Renal cortex interstitium (tissue), 11 donors: ENCODE data around the gene CRTC3. TPM values are rescaled to one million over a fixed set of nuclear protein-coding genes. Genes with fewer than 3 reads are reported as not detected.
A peak's percentile ranks its signal among the peaks of the same experiment; 100 is the strongest.

Experiments used
- DNase-seq, 11 donors: peaks; one replicate each; pipeline ENCODE4 v3.0.0-alpha.2; 2013; ENCODE audit warnings: low read depth in 9 of 11, low spot score in 4 of 11; ENCODE audit errors: extremely low read depth in 1 of 11
- polyA plus RNA-seq, 3 donors: library from polyadenylated mRNA; unstranded; fragments of 120-200 nt; gene quantifications; one replicate each; pipeline ENCODE4 v1.2.1, GENCODE V29; 2013; ENCODE audit not compliant: insufficient read length in 3 of 3

The CRTC3 gene
- polyA plus RNA-seq, 3 donors: 29.1 to 35.4 (median 32.5) TPM

DNA sequence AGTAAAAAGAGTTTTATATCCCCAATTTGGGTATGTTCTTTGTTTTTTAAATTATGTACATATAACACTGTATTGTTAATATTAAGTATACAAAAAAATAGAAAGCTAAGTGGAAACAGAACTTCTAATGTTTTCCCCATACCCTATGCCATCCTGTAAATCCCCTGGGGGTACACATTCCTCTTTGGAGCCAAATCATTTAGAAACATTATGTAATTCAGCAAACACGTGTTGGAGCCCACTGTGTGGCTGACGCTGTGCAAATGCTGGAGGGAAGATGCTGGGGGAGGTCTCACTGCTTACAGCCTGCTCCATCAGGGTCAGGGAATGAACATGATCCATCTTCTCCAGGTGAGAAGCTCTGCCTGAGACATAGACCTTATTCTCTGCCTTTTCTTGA, 52.8 kb downstream of the CRTC3 start:
- DNase-seq: no peak

DNA sequence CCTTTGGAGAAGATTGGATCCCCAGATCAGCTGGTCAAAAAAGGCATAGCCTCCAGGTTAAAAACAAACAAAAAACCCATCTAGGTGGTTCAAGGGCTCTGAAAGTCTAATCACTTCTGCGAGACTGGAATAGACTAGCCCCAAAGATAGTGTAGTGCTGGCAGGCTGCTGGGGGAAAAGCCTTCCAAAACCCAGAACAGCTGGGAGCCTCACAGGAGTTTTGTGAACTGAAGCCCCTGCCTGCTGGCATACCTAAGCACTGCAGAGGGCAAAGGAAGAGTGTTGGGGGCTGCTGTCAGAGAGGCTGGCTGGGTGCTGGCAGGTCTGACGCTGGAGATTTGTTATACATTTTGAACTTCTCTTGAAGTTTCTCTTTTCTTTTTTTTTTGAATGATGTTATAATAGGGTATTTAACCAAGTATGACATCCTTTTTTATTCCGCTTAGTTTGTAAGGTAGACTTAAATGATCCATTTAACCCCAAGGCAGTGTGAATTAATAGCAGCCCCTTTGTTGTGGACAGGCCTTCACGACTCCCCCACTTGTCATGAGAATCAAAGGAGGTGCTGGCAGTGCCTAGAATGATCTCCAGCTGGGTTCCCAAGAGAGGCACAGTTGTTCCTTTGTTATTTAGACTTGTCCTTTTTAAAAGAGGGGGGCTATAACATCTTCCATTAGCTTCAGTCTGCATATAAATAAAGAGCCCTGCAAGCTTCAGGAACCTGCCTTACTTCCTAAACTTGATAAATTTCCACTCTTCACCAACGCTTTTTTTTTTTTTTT, 53.9 kb downstream of the CRTC3 start:
- no peak for DNase-seq

DNA sequence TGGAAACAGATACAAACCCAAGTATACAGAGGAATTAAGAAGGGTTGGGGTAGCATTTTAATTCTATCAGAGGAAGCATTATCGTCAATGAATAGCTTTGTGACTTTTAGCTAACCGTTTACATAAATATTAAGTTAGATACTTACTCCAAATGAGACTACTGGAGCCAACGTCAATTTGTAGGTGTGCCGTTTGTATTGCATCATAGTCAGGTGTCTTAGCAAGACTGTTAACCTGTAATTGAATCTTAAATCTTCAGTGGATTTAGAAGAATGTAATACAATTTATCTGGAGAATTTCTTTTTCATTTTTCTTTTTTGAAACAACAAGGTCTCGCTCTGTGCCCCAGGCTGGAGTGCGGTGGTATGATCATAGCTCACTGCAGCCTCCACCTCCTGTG, 55.1 kb downstream of the CRTC3 start:
- DNase-seq: no peak

GRCh38 chr15:90585863-90586262, 56.1 kb downstream of the CRTC3 start:
- DNase-seq: no peak

- no peak for DNase-seq
Measured at GRCh38 chr15:90586948-90587347, 57.2 kb downstream of the CRTC3 start.

- DNase-seq: no peak
Measured at GRCh38 chr15:90588427-90588826, 58.7 kb downstream of the CRTC3 start.

DNA sequence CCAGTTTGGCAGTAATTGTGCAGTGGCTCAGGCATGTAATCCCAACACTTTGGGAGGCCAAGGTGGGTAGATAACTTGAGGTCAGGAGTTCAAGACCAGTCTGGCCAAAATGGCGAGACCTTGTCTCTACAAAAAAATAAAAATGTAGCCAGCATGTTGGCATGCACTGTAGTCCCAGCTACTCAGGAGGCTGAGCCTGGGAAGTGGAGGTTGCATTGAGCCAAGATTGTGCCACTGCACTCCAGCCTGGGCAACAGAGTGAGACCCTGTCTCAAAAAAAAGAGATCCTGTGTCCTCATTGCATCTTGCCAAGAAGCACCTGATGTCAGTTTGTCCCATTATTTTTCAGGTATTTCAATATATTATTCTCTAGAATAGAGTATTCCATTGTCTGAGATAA, 61.8 kb downstream of the CRTC3 start:
- no peak for DNase-seq

DNA sequence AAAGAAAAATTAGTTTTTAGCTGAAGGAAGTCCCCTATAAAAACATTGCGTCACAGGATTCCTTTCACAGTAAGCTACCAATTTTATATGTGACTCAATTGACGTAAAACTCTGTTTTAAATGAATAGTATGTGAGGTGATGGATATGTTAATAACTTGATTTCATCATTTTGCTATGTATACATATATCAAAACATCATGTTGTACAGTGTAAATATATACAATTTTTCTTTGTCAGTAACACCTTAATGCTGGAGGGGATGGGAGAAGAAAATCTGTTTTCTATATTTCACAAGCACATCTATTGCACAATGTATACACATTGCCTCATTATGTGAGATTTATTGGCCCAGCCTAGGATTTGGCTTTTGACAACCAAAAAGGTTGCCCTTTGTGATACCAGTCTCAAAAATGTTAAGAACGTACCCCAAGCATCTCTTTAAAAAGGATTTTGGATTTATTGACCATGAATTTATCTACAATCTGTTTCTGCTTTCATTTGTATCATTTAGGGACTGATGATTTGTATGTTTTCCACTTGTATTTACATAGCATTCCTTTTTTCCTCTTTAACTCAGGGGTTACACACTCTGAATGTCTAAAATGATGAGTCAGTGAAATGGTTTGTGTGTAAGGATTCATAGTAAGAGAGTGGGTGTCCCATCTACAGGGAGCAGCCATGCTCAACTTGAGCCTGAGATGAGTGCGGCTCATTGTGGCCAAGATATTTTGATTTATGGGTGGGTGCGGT, 62.6 kb downstream of the CRTC3 start:
- no peak for DNase-seq

GRCh38 chr15:90593499-90594158, 63.9 kb downstream of the CRTC3 start:
- no peak for DNase-seq

DNA sequence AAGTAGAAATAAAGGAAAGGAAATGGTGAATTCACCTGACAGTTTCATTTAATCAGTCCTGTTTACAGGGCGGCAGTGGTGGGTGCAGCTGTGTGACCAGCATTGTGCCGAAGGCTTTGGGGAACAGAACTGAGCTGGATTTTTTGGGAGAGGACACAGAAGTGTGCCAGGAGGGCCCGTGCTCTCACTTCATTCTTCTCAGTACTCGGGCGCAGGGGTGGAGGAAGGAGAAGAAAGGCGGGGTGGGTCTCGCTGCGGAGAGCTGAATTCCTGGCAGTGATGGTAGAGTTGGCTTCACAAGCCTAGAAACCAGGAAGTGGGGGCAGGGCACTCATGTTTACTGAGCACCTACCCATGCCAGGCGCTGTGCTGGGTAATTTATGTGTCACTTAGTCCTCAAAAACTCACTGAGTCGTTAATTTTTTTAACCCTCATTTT, 64.6 kb downstream of the CRTC3 start:
- peak in 2 of 11 donors; percentile 4 to 17 for DNase-seq

GRCh38 chr15:90595763-90596155, 66.0 kb downstream of the CRTC3 start:
- no peak for DNase-seq

- no peak for DNase-seq
Measured at GRCh38 chr15:90596943-90597342, 67.2 kb downstream of the CRTC3 start.

GRCh38 chr15:90597577-90597976, 67.9 kb downstream of the CRTC3 start:
- no peak for DNase-seq

DNA sequence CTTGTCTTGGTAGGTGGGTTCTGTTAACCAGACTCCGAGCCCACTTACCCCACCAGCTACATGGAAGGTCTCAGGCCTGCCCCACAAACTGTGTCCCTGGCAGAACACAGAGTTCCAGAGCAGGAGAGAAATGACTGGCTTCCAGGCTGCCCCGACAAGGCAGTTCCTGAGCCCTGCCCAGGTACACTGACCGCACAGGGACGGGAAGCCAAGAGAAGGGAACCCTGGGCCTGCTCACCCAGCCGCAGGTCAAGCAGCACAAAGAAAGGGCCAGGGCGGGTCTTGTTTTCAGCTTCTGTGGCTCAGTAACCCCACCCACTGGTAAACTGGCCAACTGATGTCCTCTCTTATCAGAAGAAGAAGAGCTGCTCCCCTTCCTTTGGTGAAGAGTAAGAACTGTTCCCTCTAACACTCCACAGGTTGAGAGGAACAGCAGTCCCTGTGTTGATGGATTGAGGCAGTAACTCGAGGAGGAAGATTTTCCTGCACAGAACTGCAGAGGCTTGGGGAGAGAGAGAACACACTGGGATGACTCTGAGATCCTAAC, 68.4 kb downstream of the CRTC3 start:
- DNase-seq: no peak

- no peak for DNase-seq
Measured at GRCh38 chr15:90598679-90599078, 69.0 kb downstream of the CRTC3 start.

DNA sequence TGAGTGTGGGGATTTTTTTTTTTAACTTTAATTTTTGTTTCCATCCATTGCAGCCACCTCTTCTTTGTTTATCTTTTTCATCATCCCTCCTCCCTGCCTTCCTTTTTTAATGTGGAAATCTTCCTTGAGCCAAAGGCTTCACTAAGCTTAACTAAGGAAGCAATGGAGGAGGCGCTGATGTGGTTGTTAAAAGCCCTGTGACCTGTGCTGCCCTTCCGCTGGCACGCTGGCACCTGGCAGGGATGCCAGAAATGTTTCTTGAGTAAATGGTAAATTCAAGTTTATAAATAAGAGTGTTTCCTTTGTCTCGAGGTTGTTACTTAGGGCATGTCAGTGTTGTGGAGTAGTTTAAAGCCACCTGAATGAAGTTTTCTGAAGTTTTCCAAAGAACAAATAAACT, 69.4 kb downstream of the CRTC3 start:
- DNase-seq: no peak

- DNase-seq: no peak
Measured at GRCh38 chr15:90599644-90600043, 69.9 kb downstream of the CRTC3 start.

GRCh38 chr15:90600954-90601353, 71.2 kb downstream of the CRTC3 start:
- no peak for DNase-seq

DNA sequence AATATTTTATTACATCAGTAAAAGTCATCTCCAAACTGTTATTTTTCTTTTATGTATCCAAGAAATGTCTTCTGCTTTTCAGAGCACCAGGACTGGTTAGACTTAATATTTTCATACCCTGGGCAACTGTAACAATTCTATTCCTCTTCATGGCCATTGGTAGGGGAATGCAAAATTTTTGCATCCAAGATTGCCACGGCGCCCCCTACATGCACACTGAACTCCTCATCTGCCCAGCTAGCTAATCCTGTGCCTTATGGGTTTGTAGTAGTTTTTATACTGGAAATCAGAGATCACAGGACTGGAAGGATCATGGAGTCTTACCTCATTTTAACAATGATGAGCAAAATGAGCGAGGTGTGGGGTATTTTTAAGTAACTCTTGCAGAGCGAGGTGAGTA, 74.2 kb downstream of the CRTC3 start:
- DNase-seq: no peak

GRCh38 chr15:90606641-90607040, 76.9 kb downstream of the CRTC3 start:
- no peak for DNase-seq
